ENCODE data around the gene EPC1. TPM values are rescaled to one million over a fixed set of nuclear protein-coding genes. Genes with fewer than 3 reads are reported as not detected.

Gene EPC1
- total and polyA plus RNA-seq, 2 of the 8 experiments (the other 6 are each of a cell fraction or from before 2014, with no cell fraction given): 23.7 to 42.3 TPM

GRCh38 chr10:32371101-32371500 lies 24.1 kb upstream of the EPC1 start:
- Histone ChIP-seq H4K8ac (ENCODE audit: extremely low read depth, insufficient read depth, low read length) (no peak overlapping the region), H2AK5ac (ENCODE audit: low read depth, low read length) (no peak overlapping the region), H3K4me2 (ENCODE audit: insufficient read depth in 1 of 2, low read depth in 2 of 2, low read length in 2 of 2) (no peak overlapping the region), H3K23ac (ENCODE audit: insufficient read length) (no peak overlapping the region), H3K9me3 (ENCODE audit: insufficient read depth in 2 of 2, low read depth in 1 of 2, low read length in 1 of 2) (no peaks in the 10 kb centered on the region), H3K27ac (ENCODE audit: low read depth, low read length) (no peak overlapping the region), H2BK20ac (ENCODE audit: low read length) (no peak overlapping the region), H3K18ac (ENCODE audit: extremely low read depth, low read length) (no peak overlapping the region), H3K9ac (replicated peaks in 1 of 4; ENCODE audit: extremely low read depth in 1 of 4, low read depth in 3 of 4, low read length in 3 of 4) (no peak overlapping the region), H2BK5ac (ENCODE audit: low read depth, low read length) (no peak overlapping the region), H3K4ac (replicated peaks; ENCODE audit: insufficient read length, low read depth, low read length) (no peak overlapping the region), H2BK120ac (replicated peaks; ENCODE audit: low read depth, low read length) (no peak overlapping the region), H4K91ac (replicated peaks; ENCODE audit: insufficient read length, low read length) (no peak overlapping the region), H2BK12ac (ENCODE audit: low read depth, low read length) (no peak overlapping the region), H3K4me3 (ENCODE audit: extremely low read depth in 1 of 4, insufficient read depth in 2 of 4, low read depth in 3 of 4, low read length in 4 of 4) (no peak overlapping the region), H3K36me3 (ENCODE audit: control insufficient read depth in 2 of 4, insufficient read depth in 4 of 4, low read length in 3 of 4) (no peaks in the 10 kb centered on the region), H4K20me1 (replicated peaks in 1 of 2; ENCODE audit: control insufficient read depth in 1 of 2, insufficient read depth in 2 of 2, low read length in 2 of 2) (no peaks in the 10 kb centered on the region), H3K4me1 (replicated peaks in 1 of 4; ENCODE audit: control insufficient read depth in 3 of 4, insufficient read depth in 4 of 4, low read length in 3 of 4) (no peaks in the 10 kb centered on the region), H3K14ac (ENCODE audit: insufficient read length) (no peak overlapping the region), H3K56ac (replicated peaks; ENCODE audit: insufficient read length, low read depth, low read length) (no peak overlapping the region), H3K79me1 (ENCODE audit: low read depth, low read length) (no peaks in the 10 kb centered on the region), H4K5ac (ENCODE audit: insufficient read length, low read depth, low read length) (no peak overlapping the region), H3K23me2 (ENCODE audit: low read depth, low read length) (no peaks in the 10 kb centered on the region), H3K27me3 (replicated peaks in 1 of 4; ENCODE audit: control insufficient read depth in 3 of 4, extremely low read depth in 1 of 4, insufficient read depth in 3 of 4, low read length in 3 of 4) (no peaks in the 10 kb centered on the region), H3K79me2 (ENCODE audit: control insufficient read depth in 1 of 2, insufficient read depth in 2 of 2, low read length in 2 of 2) (peaks cover 0 to 49% of the 10 kb centered on the region in 2 experiments; a peak in 2 of 4 replicates), H2AFZ (ENCODE audit: low read length) (no peak overlapping the region), H2BK15ac (ENCODE audit: low read length) (no peak overlapping the region)
- FAIRE-seq (no peak), DNase-seq (ENCODE audit: low read depth in 1 of 2, low spot score in 2 of 2) (no peak)
- CTCF ChIA-PET (ENCODE audit: partially characterized antibody): interaction anchor here (0.9 to 2.4 kb wide), 3 partner anchors 34 to 116 kb away, joined by 3 to 9 read pairs (median 5); no protein-coding TSS in a partner anchor
- POLR2A ChIA-PET (ENCODE audit: partially characterized antibody): interaction anchor here (0.7 to 1.6 kb wide), 3 partner anchors 9 to 316 kb away, joined by 3 to 4 read pairs (median 3); no protein-coding TSS in a partner anchor
- WGBS, 2 experiments (ENCODE audit: extremely low coverage in 1 of 2, insufficient coverage in 1 of 2, insufficient read length in 1 of 2, insufficient replicate concordance in 2 of 2, low coverage in 1 of 2, low lambda C conversion rate in 2 of 2, missing lambda C conversion rate in 1 of 2): 96% methylated on average over 1 of the region's 1 CpG; no CpG with 5 or more reads in 1 of the 2 experiments
- no peak for TF ChIP-seq KDM4A (IDR thresholded peaks at IDR 0.05; ENCODE audit: low read depth, low read length, severe bottlenecking)
- TF ChIP-seq RAD21 (IDR thresholded peaks at IDR 0.05 in 1 of 2, conservative IDR thresholded peaks at IDR 0.05 in 1 of 2; ENCODE audit: low read depth in 2 of 2, low read length in 2 of 2): no peak
- TF ChIP-seq ZNF274 (IDR thresholded peaks at IDR 0.05; ENCODE audit: borderline replicate concordance, extremely low read depth, low read length): no peak
- TF ChIP-seq NANOG (IDR thresholded peaks at IDR 0.05; ENCODE audit: insufficient read depth, low read depth, low read length, poor library complexity, severe bottlenecking): no peak
- no peak for TF ChIP-seq CTCF (IDR thresholded peaks at IDR 0.05; ENCODE audit: control extremely low read depth in 1 of 3, insufficient read depth in 1 of 3, low read depth in 1 of 3, low read length in 3 of 3)
- TF ChIP-seq SP1 (IDR thresholded peaks at IDR 0.05; ENCODE audit: low read depth, low read length): no peak
- TF ChIP-seq RBBP5 (IDR thresholded peaks at IDR 0.05; ENCODE audit: borderline replicate concordance, low read depth, low read length): no peak
- TF ChIP-seq GTF2F1 (IDR thresholded peaks at IDR 0.05; ENCODE audit: borderline replicate concordance, low read depth, low read length): no peak
- no peak for TF ChIP-seq SIN3A (conservative IDR thresholded peaks at IDR 0.05 in 1 of 2, IDR thresholded peaks at IDR 0.05 in 1 of 2; ENCODE audit: low read depth in 1 of 2, low read length in 2 of 2)
- no peak for TF ChIP-seq CBX5 (IDR thresholded peaks at IDR 0.05; ENCODE audit: low read depth, low read length)

Measured in H1 (cell line).